Activated CD8-positive, alpha-beta T cell treated with anti-CD3 and anti-CD28 coated beads for 36 hours (primary cell): ENCODE measurements around the gene SGMS1. TPM values are rescaled to one million over a fixed set of nuclear protein-coding genes. Genes with fewer than 3 reads are reported as not detected.
A peak's percentile ranks its signal among the peaks of the same experiment; 100 is the strongest.

Experiments
- ATAC-seq: fragments of 200-7000 bp; cut with Tn5 transposase; one replicate; pipeline ENCODE4 v1.10.0; 2021; ENCODE audit warnings: mild to moderate bottlenecking, moderate library complexity
- CTCF ChIA-PET: fragments of 350-600 bp; sonication (Branson Sonifier 250); formaldehyde crosslinking; loops from one replicate; lab custom pipeline; 2021; ENCODE audit warnings: antibody characterized with exemption; lab: Charles Lee
- POLR2A ChIA-PET: fragments of 350-600 bp; sonication (Branson Sonifier 250); formaldehyde crosslinking; loops from one replicate; lab custom pipeline; 2021; ENCODE audit warnings: antibody characterized with exemption; lab: Charles Lee
- DNase-seq: peaks from one replicate; pipeline ENCODE4 v3.0.0-alpha.2; 2020
- H3K27ac Mint-ChIP-seq: one replicate; pipeline ENCODE4 v1.8.0; 2021; ENCODE audit warnings: mild to moderate bottlenecking, mixed read lengths
- H3K27me3 Mint-ChIP-seq: one replicate; pipeline ENCODE4 v1.8.0; 2021; ENCODE audit warnings: mixed read lengths
- H3K36me3 Mint-ChIP-seq: one replicate; pipeline ENCODE4 v1.8.0; 2021; ENCODE audit warnings: low read depth, mixed read lengths
- H3K4me1 Mint-ChIP-seq: one replicate; pipeline ENCODE4 v1.8.0; 2021; ENCODE audit warnings: low read depth, mixed read lengths
- H3K4me3 Mint-ChIP-seq: one replicate; pipeline ENCODE4 v1.8.0; 2021; ENCODE audit warnings: mild to moderate bottlenecking, moderate library complexity, mixed read lengths
- H3K9me3 Mint-ChIP-seq: one replicate; pipeline ENCODE4 v1.8.0; 2021; ENCODE audit warnings: mixed read lengths
- CTCF ChIP-seq: fragments of 200-600 bp; IDR thresholded peaks from one replicate; pipeline ENCODE4 v1.8.0; 2022; ENCODE audit warnings: antibody characterized with exemption, mild to moderate bottlenecking
- intact Hi-C: fragments of 100-400 bp; cut with micrococcal nuclease; formaldehyde crosslinking; loops from one replicate; pipeline ENCODE4 v1.10.0; 2022
- total RNA-seq, 2 experiments: library from RNA; stranded (reverse); gene quantifications; one replicate each; pipeline ENCODE4 v1.2.3, GENCODE V29; 2021

Gene SGMS1
- total RNA-seq, 2 experiments from 2014 or later = 9.0 to 10.6 TPM

DNA sequence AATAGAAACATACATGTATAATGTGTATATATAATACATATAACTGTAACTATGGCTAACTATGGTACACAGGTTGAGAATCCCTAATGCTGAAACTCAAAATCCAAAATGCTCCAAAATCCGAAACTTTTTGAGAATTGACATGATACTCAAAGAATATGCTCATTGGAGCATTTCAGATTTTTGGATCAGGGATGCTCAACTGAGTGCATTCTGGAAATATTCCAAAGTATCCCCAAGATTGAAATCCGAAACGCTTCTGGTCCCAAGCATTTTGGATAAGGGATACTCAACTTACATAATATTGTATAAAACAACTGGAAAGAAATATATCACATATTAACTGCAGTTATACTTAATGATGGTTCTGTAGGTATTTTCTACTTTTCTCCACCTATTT is 278.2 kb downstream of the SGMS1 start:
- ATAC-seq = no peak
- ChIA-PET POLR2A (no interaction called here), CTCF (no interaction called here)
- Mint-ChIP-seq H3K36me3 (peaks cover 31% of the 10 kb centered on the region), H3K4me1 (peaks cover 18% of the 10 kb centered on the region), H3K9me3 (peaks cover 9% of the 10 kb centered on the region), H3K4me3 (no peak overlapping the region), H3K27me3 (no peaks in the 10 kb centered on the region), H3K27ac (no peak overlapping the region)
- TF ChIP-seq CTCF = no peak
- intact Hi-C loops = no loop called here
- DNase-seq = no peak

GRCh38 chr10:50343702-50344331 is 279.9 kb downstream of the SGMS1 start:
- H3K36me3 Mint-ChIP-seq = peaks cover 20% of the 10 kb centered on the region
- peaks cover 17% of the 10 kb centered on the region for H3K4me1 Mint-ChIP-seq
- ATAC-seq (no peak), DNase-seq (no peak)
- ChIA-PET CTCF (no interaction called here), POLR2A (no interaction called here)
- no peaks in the 10 kb centered on the region for H3K9me3 Mint-ChIP-seq
- H3K27me3 Mint-ChIP-seq = no peaks in the 10 kb centered on the region
- intact Hi-C loops = no loop called here
- H3K4me3 Mint-ChIP-seq = no peak overlapping the region
- H3K27ac Mint-ChIP-seq = no peak overlapping the region
- no peak for TF ChIP-seq CTCF

DNA sequence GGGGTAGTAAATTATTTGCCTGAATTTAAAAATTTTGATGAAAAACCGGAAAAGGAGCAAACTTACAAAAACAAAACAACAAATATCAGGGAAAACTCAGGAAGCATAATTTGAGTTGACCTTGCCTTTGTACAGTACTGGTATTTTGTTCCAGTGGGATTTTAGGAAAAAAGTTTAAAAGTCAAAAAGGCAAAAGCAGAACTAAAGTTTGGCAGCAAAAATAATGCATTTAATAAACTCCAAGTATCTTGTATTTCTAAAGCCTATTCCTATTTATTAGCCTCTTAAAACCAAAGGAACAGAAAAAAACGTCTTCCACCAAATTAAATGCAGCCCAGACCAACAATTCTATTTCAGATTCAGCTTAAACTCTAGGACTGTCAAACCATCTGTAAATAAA is 281.8 kb downstream of the SGMS1 start:
- Mint-ChIP-seq H3K36me3 (peaks cover 25% of the 10 kb centered on the region), H3K27me3 (no peaks in the 10 kb centered on the region), H3K4me3 (no peak overlapping the region), H3K27ac (no peak overlapping the region), H3K9me3 (no peaks in the 10 kb centered on the region), H3K4me1 (peaks cover 2% of the 10 kb centered on the region)
- DNase-seq = no peak
- no peak for TF ChIP-seq CTCF
- CTCF ChIA-PET = interaction anchor here (1.2 to 1.4 kb wide), 2 partner anchors 11 to 16 kb away, joined by 3 to 4 read pairs; no protein-coding TSS in a partner anchor
- POLR2A ChIA-PET = no interaction called here
- no peak for ATAC-seq
- intact Hi-C loops = no loop called here

DNA sequence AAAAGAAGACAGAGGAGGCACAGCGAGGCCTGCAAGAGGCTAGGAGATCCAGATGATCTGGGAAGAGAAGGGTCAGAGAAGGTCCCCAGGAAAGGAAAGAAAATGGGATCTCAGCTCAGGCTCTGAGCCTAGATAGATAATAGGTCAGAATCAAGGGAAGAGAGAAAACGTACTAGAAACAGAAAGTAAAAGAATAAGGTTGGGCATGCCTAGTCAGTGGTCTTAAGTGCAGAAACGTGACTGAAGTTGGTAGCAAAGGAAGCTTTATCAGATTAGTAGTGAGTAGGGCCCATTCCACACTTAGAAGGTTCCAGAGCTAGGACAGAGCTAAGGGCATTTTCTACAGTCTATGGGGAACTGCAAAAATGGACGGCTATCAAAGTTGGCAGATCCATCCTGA is 287.6 kb downstream of the SGMS1 start:
- no peaks in the 10 kb centered on the region for H3K9me3 Mint-ChIP-seq
- peak overlapping the region; percentile 50 for H3K27ac Mint-ChIP-seq
- intact Hi-C loops = no loop called here
- peaks cover 23% of the 10 kb centered on the region for H3K4me1 Mint-ChIP-seq
- no peak for TF ChIP-seq CTCF
- ATAC-seq = peak; percentile 39
- H3K27me3 Mint-ChIP-seq = no peaks in the 10 kb centered on the region
- H3K36me3 Mint-ChIP-seq = peaks cover 10% of the 10 kb centered on the region
- ChIA-PET POLR2A (interaction anchor here (0.6 kb wide), 1 partner anchor 82 kb away, joined by 3 read pairs; no protein-coding TSS in a partner anchor), CTCF (interaction anchor here (1.4 kb wide), 1 partner anchor 10 kb away, joined by 7 read pairs; no protein-coding TSS in a partner anchor)
- DNase-seq = no peak
- peak overlapping the region; percentile 5 for H3K4me3 Mint-ChIP-seq

- ChIA-PET CTCF (interaction anchor here (1.4 kb wide), 1 partner anchor 10 kb away, joined by 7 read pairs; no protein-coding TSS in a partner anchor), POLR2A (no interaction called here)
- intact Hi-C loops = no loop called here
- ATAC-seq (no peak), DNase-seq (no peak)
- Mint-ChIP-seq H3K27me3 (no peaks in the 10 kb centered on the region), H3K9me3 (no peaks in the 10 kb centered on the region), H3K4me1 (peaks cover 23% of the 10 kb centered on the region), H3K4me3 (no peak overlapping the region), H3K36me3 (peaks cover 6% of the 10 kb centered on the region), H3K27ac (no peak overlapping the region)
- TF ChIP-seq CTCF = no peak
These were observed 288.4 kb downstream of the SGMS1 start for GRCh38 chr10:50335397-50335796.
